ENCODE data around the gene SDCBP2. TPM values are rescaled to one million over a fixed set of nuclear protein-coding genes. Genes with fewer than 3 reads are reported as not detected.

The SDCBP2 gene
- total RNA-seq, 1 experiment from 2014 or later: 0.50 TPM

DNA sequence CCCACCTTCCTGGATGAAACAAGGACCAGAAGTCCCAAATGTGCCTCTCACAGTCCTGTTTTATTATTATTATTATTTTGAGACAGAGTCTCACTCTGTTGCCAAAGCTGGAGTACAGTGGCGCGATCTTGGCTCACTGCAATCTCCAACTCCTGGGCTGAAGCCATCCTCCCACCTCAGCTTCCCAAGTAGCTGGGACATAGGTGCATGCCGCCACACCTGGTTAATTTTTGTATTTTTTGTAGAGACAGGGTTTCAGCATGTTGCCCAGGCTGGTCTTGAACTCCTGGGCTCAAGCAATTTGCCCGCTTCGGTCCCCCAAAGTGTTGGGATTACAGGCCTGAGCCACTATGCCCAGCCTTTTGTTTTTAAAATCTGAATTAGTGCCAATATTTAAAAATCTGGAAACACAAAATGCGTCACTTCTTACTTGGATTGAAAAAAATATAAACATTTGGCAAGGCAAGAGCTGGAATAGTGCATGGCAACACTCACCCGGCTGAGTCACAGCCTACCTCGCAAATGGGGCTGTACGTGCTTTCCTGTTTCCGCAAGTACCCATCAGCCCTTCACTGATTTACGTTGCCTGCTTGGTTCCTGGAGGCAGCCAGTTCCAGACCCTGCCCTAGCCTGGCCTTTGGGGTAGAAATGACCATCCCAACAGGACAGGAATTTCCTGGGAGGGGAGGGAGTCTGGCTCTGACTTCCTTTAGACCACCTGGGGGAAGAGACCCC, 6.3 kb downstream of the SDCBP2 start:
- in situ Hi-C loops (cut with HindIII; ENCODE audit: low pct_unique_long_range_greater_than_20kb, low sequenced_read_pairs): loop anchor here (25.0 kb wide), 1 partner anchor 115 kb away; no protein-coding TSS in a partner anchor
- DNase-seq (ENCODE audit: low read depth, low spot score): no peak

DNA sequence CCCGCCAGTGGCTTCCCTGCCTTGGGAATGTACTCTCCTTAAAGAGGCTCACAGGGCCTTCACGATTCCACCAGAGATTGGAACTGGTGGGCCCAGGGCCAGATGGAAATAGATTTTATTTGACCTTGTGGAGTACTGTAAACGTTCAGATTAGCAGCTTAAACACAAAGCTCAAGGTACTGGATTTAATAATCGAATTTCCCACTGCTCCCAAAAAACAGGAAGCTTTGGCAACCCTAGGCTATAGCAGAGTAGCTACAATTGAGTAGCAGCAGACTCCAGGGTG, 7.3 kb downstream of the SDCBP2 start:
- DNase-seq (ENCODE audit: low read depth, low spot score): no peak
- in situ Hi-C loops (cut with HindIII; ENCODE audit: low pct_unique_long_range_greater_than_20kb, low sequenced_read_pairs): loop anchor here (25.0 kb wide), 1 partner anchor 116 kb away; no protein-coding TSS in a partner anchor

DNA sequence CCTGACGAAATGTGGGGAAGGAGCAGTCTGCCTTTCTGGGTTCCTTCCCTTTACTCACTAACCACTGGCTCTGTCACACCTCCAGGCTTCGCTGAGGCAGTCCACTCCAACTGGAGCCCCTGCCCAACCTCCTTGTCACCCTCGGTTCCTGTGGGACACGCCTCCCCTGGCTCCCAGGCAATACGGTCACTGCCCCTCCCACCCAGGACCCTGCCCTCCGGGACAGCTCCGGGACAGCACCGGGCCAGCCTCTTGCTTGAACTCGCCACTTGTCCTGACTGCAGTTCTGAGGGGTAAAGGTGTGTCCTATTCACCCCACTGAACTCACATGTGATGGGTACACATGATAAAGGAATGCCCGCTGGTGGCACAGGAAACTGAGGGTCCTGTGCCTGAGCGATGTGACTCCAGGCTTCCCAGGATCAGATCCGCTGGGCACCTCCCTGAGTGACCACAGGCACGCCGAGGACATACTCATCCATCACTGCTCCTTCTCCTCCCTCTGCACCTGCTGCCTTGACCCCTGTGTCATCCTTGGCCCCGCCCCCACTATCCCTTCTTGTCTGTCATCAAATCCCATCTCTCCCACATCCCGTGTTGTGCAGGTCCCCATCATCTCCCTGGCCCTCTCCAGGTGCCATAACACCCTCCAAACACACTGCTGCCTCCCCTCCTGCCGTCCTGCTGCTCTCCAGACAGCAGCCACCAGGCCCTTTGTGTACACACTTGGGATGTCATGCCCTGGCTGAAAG, 7.9 kb downstream of the SDCBP2 start:
- in situ Hi-C loops (cut with HindIII; ENCODE audit: low pct_unique_long_range_greater_than_20kb, low sequenced_read_pairs): loop anchor here (25.0 kb wide), 1 partner anchor 116 kb away; no protein-coding TSS in a partner anchor
- DNase-seq (ENCODE audit: low read depth, low spot score): no peak

DNA sequence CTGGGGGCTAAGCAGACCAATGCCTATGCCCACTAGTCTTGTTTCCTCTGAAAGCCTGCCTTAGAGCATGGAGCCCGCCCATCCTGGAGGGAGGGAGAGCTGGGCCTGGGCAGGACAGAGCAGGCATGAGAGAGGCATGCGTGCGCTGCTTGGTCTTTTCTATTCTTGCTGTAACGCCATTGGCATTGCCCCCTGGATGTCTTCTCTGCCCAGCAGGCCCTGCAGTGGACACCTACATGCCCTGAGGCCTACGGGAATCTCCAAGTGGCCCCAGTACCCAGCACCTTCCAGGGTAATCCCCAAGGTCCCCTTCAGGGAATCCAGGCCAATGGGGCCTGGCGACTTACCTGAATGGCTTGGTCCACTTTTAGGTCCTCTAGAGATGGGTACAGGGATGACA, 8.9 kb downstream of the SDCBP2 start:
- in situ Hi-C loops (cut with HindIII; ENCODE audit: low pct_unique_long_range_greater_than_20kb, low sequenced_read_pairs): loop anchor here (25.0 kb wide), 1 partner anchor 117 kb away; no protein-coding TSS in a partner anchor
- DNase-seq (ENCODE audit: low read depth, low spot score): no peak

DNA sequence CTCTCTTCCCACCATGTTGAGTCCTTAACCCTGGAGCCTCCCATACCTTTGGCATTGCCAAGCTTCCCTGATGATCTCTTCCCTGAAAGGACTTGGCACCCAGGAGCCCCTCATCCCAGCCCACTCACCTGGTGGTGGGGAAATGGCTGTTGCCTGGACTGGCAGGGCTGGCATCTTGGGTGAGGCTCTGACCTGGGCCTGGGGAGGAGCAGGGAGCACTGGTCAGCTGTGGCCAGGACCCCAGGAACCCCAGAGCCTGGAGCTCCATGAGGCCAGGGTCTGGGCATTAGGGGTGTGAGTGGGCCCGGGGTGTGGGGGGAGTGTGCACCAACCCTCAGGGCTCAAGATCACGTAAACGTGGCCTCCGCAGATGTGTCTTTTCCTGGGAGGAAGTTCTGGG, 9.5 kb downstream of the SDCBP2 start:
- no peak for DNase-seq (ENCODE audit: low read depth, low spot score)
- in situ Hi-C loops (cut with HindIII; ENCODE audit: low pct_unique_long_range_greater_than_20kb, low sequenced_read_pairs): loop anchor here (25.0 kb wide), 1 partner anchor 118 kb away; no protein-coding TSS in a partner anchor

DNA sequence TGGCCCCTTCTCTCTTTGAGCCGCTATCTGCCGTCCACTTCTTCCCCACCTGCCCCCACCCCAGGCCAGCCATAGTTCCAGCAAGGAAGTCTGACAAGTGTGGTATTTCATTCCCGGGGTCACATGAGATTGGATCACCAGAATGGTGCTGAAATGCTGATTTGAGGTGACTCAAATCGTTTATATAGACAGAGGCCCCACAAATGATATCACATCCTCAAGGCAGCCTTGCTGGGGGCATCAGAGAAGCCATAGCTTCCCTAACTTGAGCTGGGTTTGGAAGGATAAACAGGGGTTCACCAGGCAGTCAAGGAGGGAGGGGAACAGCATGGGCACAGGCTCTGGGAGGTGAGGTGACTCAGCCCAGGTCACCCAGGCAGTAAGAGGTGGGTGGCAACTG, 9.9 kb downstream of the SDCBP2 start:
- no peak for DNase-seq (ENCODE audit: low read depth, low spot score)
- in situ Hi-C loops (cut with HindIII; ENCODE audit: low pct_unique_long_range_greater_than_20kb, low sequenced_read_pairs): loop anchor here (25.0 kb wide), 1 partner anchor 118 kb away; no protein-coding TSS in a partner anchor

DNA sequence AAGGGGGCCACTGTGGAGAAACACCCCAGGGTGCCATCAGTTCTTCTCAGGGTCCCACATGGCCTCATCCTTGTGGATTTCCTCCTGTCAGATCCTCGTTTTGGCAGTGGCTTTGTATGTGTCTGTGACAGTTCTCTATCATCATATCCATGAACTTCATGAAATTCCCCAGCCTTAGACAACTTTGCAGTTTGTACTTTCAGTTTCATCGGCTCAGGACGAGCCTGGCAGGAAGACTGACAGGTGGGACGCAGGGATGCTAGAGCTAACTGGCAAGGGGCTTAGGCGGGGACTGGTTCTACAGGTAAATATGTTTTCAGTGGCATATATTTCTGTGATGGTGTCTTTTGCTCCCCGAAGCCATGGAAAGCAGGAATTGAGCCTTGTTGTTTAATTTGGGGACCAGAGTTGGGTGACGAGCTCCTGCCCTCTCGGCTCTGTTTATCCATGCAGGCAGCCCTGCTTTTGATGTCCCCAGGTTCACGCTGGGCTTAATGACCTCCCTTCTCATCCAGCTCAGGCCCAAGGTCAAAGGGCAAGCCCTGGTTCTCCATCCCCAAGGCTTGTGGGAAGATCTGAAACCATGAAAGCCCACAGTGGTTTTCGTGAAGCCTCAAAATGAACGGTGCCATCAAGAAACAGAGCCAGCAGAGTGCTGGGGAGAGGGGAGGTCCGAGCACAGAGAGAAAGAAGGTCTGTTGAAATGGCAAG, 11.2 kb downstream of the SDCBP2 start:
- in situ Hi-C loops (cut with HindIII; ENCODE audit: low pct_unique_long_range_greater_than_20kb, low sequenced_read_pairs): loop anchor here (25.0 kb wide), 1 partner anchor 120 kb away; no protein-coding TSS in a partner anchor
- no peak for DNase-seq (ENCODE audit: low read depth, low spot score)

DNA sequence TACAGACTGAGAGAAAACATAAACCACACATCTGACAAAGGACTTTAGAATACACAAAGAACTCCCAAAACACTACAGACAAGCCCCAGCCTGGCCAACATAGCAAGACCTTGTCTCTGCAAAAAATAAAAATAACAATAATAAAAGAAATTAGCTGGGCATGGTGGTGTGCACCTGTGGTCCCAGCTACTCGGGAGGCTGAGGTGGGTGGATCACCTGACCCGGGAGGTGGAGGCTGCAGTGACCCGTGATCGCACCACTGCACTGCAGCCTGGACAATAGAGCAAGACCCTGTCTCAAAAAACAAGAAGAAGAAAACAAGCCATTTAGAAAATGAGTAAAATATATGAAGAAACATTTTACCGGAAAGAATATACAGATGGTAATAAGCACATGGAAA, 13.1 kb downstream of the SDCBP2 start:
- DNase-seq (ENCODE audit: low read depth, low spot score): no peak
- in situ Hi-C loops (cut with HindIII; ENCODE audit: low pct_unique_long_range_greater_than_20kb, low sequenced_read_pairs): loop anchor here (25.0 kb wide), 1 partner anchor 121 kb away; no protein-coding TSS in a partner anchor

DNA sequence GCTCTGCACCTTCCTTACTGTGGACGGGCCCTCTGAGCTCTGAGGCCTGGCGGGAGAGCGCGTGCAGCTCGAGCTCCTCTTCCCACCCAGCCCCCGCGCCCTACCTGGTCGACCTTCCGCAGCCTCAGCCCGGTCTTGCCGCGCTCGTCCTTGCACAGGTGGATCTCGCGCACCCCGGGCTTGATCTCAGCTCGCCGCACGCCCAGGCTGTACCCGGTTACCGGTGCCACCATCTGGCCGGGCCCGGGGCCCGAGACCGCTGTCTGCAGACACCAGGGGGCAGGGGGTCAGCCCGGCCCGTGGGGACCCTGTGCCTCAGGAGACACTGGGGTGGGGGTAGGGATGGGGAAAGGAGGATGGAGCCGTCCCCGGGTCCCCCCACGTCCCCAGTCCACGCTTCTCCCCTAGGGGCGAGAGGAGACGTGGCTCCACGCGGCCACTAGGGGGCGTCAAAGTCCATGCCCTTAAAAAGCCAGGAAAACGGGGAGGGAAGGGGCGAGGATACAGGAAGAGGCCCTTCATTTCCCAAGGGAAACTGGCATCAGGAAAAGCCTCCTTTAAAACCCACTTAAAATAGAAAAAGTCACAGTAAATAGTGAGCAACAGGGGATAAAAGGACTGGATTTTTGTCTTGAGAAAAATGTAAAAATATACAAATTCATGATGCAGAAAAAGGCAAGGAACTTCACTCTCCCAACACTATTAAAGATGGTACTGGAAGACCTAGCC, 15.5 kb downstream of the SDCBP2 start:
- peak; percentile 84 for DNase-seq (ENCODE audit: low read depth, low spot score)
- in situ Hi-C loops (cut with HindIII; ENCODE audit: low pct_unique_long_range_greater_than_20kb, low sequenced_read_pairs): loop anchor here (25.0 kb wide), 1 partner anchor 124 kb away; no protein-coding TSS in a partner anchor

DNA sequence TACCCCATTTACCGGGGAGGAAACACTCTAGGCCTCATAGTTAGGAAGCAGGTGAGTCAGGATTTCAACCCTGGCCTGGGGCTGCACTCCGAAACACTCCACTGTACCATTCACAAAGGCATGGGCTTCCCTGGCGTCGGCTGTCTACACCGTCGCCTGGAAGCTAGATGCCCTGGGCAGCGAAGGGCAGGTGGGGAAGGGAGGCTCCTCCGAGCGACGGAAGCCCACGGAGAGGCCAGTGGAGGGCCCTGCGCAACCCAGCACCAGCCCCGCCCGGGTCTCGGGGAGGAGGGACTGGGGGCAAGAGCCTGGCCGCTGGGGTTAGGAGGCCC, 16.1 kb downstream of the SDCBP2 start:
- no peak for DNase-seq (ENCODE audit: low read depth, low spot score)
- in situ Hi-C loops (cut with HindIII; ENCODE audit: low pct_unique_long_range_greater_than_20kb, low sequenced_read_pairs): loop anchor here (25.0 kb wide), 1 partner anchor 124 kb away; no protein-coding TSS in a partner anchor

DNA sequence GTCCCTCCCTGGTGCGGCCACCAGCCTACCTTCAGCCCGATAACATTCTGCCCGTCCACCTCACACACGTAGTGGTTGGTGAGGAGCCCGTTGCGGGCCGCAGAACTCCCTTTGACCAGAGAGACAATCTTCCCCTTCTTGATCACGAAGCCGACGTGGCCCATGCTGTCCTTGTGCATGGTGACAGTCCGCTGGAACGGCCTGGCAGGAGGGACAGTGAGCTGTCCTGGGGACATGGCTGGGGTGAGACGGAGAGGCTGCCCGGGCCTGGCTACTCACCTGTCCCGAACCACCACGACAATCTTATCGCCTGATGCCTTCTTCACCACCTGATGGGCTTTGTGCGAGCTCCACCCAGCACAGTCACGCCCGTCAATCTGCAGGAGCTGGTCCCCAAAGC, 16.6 kb downstream of the SDCBP2 start:
- DNase-seq (ENCODE audit: low read depth, low spot score): no peak
- in situ Hi-C loops (cut with HindIII; ENCODE audit: low pct_unique_long_range_greater_than_20kb, low sequenced_read_pairs): loop anchor here (25.0 kb wide), 1 partner anchor 125 kb away; no protein-coding TSS in a partner anchor

DNA sequence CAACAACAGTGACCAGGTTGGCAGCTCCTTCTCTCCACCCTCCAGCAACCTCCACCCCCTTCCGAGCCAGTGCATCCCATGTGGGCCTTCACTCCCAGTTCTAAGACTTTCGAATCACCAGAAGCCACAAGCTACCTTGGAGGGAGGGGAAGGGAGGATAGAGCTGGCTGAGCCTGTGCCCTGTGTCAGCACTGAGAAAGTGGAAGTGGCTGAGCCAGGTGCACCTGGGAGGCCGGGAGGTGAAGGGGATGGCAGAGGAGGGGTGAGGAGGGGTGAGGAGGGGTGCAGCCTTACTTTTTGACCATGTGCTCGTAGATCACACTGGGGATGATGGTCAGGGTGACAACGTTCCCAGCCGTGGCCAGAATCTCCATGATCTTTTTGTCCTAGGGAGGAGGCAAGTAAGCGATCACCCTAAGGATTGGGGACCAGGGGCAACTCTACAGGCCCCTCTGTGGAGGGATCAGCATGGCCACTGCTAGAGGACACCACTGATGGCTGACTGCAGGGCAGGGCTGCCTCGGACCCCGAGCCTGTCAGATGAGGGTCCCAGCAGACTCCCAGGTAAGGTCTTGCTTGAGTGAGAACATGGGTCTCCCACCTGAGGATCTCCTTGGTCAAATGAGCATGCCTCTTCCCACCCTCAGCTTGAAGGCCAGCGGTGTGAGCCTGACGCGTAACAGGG, 18.3 kb downstream of the SDCBP2 start:
- DNase-seq (ENCODE audit: low read depth, low spot score): no peak
- in situ Hi-C loops (cut with HindIII; ENCODE audit: low pct_unique_long_range_greater_than_20kb, low sequenced_read_pairs): loop anchor here (25.0 kb wide), 1 partner anchor 127 kb away; no protein-coding TSS in a partner anchor

DNA sequence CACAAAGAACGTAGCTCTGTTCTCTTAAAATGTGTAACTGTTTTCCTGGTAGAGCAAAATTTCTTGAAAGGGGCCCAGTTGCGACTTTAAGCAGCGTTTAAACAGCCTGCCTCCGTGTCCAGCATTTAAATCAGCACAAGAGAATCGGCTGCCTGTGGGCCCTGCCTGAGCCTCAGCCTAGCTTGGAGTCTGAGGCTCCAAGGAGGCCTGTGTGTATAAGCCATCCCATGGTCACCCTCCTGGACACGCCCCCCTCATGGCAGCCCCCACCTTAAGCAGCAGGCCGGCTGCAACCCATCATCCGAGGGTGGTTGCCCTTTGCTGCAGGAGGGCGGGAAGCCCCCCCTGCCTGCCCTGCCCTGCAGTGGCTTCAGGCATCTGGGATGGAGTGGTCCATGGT, 18.9 kb downstream of the SDCBP2 start:
- in situ Hi-C loops (cut with HindIII; ENCODE audit: low pct_unique_long_range_greater_than_20kb, low sequenced_read_pairs): loop anchor here (25.0 kb wide), 1 partner anchor 127 kb away; no protein-coding TSS in a partner anchor
- no peak for DNase-seq (ENCODE audit: low read depth, low spot score)

DNA sequence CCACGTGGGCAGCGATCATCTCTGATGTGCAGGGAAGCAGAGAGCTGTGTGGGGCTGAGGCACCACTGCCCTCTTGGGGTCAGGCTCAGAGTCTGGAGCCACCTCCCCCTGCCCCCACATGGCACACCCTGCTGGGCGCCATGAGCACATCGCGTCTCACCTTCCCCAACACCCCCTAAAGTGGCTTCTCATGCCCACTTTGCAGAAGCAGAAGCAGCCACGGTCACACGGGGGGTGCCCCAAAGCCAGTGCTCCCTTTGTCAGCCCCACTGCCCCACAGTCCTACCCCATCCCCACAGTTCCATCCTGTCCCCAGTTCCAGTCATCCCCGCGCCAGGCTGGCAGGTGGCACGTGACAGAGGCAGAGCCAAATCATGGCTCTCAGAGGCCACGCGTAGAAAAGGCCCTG, 19.5 kb downstream of the SDCBP2 start:
- in situ Hi-C loops (cut with HindIII; ENCODE audit: low pct_unique_long_range_greater_than_20kb, low sequenced_read_pairs): loop anchor here (25.0 kb wide), 1 partner anchor 128 kb away; no protein-coding TSS in a partner anchor
- DNase-seq (ENCODE audit: low read depth, low spot score): peak; percentile 8

DNA sequence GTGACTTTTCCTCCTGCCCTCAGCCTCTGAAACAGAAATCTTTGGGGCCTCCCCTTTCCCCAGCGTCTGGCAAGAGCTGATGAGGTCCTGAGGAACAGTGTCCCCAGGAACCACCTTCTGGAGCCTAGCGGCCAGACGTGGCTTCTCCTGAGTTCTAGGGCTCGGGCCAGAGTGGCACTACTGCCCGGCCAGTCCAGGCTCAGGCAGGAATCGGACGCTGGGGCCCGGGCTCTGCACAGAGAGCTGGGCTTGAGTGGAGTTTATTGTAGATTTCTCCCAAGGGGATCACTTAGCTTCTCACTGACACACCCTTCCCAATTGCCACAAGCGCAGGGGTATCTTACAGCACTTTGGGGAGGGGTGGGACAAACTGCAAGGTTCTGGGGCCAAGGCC, 20.2 kb downstream of the SDCBP2 start:
- DNase-seq (ENCODE audit: low read depth, low spot score): no peak
- in situ Hi-C loops (cut with HindIII; ENCODE audit: low pct_unique_long_range_greater_than_20kb, low sequenced_read_pairs): loop anchor here (25.0 kb wide), 1 partner anchor 129 kb away; no protein-coding TSS in a partner anchor

DNA sequence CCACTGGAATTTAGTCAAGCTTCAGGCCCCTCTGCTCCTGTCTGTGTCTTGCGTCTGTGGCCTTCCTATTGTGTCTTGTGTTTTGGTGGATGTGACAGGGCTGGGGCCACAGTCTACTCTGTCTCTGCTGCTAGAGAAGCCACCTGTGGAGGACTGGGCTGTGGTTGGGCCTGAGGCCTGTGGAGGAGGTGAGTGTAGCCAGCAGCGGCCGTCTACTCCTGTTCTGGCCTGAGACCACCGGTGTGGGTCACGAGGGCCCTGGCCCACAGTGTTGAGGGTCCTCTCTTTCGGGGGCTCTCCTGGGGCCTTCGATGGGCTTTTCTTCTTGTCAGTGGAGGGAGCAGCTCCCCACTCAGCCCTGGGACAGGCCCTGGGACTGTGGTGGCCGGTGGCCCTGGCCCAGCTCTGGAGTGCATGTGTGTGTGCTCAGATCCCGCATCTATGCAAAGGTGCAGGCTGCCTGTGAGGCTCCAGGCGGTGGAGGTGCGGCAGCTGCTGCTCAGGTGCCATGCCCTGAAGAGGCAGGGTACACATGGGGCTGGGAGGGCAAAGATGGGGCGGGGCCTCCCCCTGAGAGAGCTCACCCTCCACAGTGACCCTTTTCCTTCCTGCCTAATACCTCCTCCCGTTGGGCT, 20.8 kb downstream of the SDCBP2 start:
- no peak for DNase-seq (ENCODE audit: low read depth, low spot score)
- in situ Hi-C loops (cut with HindIII; ENCODE audit: low pct_unique_long_range_greater_than_20kb, low sequenced_read_pairs): loop anchor here (25.0 kb wide), 1 partner anchor 129 kb away; no protein-coding TSS in a partner anchor
